22Rv1 (cell line): ENCODE measurements around the gene POR.

Experiments
- ZFX ChIP-seq: fragments of 450-650 bp; IDR thresholded peaks from 2 replicates; pipeline ENCODE4 v1.6.1; 2017; ENCODE audit warnings: antibody characterized with exemption, borderline replicate concordance
- TF ChIP-seq, protein P1 (sequence below): fragments of 450-650 bp; IDR thresholded peaks from 2 replicates; pipeline ENCODE4 v1.5.1; 2017; ENCODE audit warnings: mild to moderate bottlenecking

DNA sequence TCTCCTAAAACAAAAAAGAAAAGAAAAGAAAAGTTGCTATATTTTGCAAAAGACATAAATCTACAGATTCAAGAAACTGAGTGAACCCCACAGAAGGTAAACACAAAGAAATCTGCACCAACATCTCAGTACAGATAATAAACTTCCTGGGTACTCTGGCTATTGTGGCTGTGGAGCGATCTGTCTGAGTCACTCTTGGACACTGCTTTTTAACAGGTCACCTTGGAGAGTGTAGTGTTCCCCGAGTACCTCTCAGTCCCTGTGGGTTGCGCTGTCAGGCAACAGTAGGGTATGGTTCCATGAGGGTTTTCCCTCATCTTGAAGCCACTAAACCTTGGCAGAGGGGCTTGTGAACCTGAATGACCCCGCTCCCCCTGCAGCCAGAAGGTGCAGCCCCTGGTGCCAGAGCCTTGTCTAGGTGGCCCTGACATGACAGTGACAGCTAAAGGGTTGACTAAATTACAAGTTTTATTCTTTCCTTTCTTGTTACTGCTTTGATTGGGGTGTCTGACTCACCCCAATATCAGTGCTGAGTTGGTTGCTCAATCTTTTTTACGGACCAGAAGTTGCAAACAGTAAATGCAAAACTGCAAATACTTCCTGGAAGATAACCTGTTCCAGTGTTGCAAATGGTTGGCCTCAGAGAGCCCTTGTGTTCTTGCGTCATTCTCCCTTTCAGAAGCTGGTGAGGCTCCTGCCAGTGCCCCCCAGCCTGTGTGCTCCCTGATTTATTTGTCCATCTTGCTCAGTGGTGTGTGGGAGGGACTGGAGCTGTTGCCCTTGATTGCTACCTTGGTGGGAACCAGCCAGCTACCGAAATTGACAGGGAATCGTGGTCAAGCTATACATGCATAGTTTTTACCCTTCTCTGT is 30.6 kb downstream of the POR start:
- TF ChIP-seq, protein P1, sequence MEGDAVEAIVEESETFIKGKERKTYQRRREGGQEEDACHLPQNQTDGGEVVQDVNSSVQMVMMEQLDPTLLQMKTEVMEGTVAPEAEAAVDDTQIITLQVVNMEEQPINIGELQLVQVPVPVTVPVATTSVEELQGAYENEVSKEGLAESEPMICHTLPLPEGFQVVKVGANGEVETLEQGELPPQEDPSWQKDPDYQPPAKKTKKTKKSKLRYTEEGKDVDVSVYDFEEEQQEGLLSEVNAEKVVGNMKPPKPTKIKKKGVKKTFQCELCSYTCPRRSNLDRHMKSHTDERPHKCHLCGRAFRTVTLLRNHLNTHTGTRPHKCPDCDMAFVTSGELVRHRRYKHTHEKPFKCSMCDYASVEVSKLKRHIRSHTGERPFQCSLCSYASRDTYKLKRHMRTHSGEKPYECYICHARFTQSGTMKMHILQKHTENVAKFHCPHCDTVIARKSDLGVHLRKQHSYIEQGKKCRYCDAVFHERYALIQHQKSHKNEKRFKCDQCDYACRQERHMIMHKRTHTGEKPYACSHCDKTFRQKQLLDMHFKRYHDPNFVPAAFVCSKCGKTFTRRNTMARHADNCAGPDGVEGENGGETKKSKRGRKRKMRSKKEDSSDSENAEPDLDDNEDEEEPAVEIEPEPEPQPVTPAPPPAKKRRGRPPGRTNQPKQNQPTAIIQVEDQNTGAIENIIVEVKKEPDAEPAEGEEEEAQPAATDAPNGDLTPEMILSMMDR = no peak
- no peak for TF ChIP-seq ZFX
